Measurements from ENCODE around the gene LIM2.

DNA sequence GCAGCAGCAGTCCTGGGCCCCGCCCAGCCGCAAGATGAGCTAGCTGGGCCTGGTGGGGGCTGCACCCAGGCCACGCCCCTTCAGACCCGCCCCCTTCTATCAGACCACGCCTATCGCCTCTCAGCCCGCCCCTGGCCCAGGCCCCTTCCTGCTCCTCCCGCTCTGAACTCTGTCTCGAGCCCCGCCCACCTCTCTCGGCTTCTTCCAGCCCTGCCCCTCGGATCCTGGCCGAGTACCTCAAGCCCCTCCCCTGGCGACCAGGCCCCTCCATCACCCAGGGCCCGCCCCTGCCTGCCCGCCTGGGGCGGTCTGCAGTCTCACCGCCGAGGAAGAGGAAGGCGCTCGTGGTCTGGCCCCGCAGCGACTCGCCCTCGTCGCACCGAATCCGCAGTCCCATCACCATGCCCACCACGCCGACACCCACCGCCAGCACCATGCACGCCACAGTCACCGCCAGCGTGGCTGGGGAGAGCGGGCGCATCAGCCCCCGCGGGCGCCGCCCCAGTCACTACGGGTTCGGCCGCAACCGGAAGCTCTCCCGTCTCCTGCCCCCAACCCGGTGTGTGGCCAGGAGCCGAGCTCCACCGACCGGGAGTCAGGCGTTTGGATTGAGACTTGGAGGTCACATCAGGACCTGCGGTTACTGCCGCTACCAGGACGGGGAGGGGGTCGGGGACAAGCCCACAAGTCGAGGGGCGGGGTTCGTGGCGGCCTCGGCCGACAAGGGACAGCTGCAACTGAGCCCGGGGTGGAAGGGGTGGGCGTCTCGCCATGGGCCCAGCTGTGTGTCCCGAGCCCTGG is 20.0 kb downstream of the LIM2 start:
- TF ChIP-seq CTCF (conservative IDR thresholded peaks at IDR 0.05; ENCODE audit: low read depth, low read length) = no peak
- no peak for TF ChIP-seq RCOR1 (IDR thresholded peaks at IDR 0.05; ENCODE audit: insufficient replicate concordance, low read length)
- peak; percentile 57; the same call in 1 of the 2 replicates for TF ChIP-seq POLR2A (IDR thresholded peaks at IDR 0.05; ENCODE audit: low read depth, low read length)
- TF ChIP-seq, protein P1, sequence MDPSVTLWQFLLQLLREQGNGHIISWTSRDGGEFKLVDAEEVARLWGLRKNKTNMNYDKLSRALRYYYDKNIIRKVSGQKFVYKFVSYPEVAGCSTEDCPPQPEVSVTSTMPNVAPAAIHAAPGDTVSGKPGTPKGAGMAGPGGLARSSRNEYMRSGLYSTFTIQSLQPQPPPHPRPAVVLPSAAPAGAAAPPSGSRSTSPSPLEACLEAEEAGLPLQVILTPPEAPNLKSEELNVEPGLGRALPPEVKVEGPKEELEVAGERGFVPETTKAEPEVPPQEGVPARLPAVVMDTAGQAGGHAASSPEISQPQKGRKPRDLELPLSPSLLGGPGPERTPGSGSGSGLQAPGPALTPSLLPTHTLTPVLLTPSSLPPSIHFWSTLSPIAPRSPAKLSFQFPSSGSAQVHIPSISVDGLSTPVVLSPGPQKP (IDR thresholded peaks at IDR 0.05; ENCODE audit: borderline replicate concordance, low read depth, low read length) = no peak
- TF ChIP-seq CEBPB (IDR thresholded peaks at IDR 0.05; ENCODE audit: low read depth, low read length) = no peak

All from IMR-90 (cell line).